Transverse colon (tissue), 4 donors: Measurements from ENCODE around the gene HSPA2. TPM values are rescaled to one million over a fixed set of nuclear protein-coding genes. Genes with fewer than 3 reads are reported as not detected.

ENCODE experiments used
- DNase-seq: peaks from one replicate; pipeline ENCODE4 v3.0.0-alpha.2; 2019
- H3K27ac ChIP-seq, 4 donors: fragments of 200-600 bp; sonication (generic); 2 replicates each; pipeline ENCODE4 v1.5.1; 2016 to 2018; ENCODE audit warnings: inconsistent platforms in 4 of 4
- H3K27me3 ChIP-seq: fragments of 200-600 bp; sonication (generic); 2 replicates; pipeline ENCODE4 v1.5.1; 2017; ENCODE audit warnings: inconsistent platforms
- H3K36me3 ChIP-seq, 4 donors: fragments of 200-600 bp; sonication (generic); 2 replicates each; pipeline ENCODE4 v1.5.1; 2017 to 2019; ENCODE audit warnings: inconsistent platforms in 4 of 4
- H3K4me1 ChIP-seq, 4 donors: fragments of 200-600 bp; sonication (generic); 2 replicates each; pipeline ENCODE4 v1.5.1; 2017 to 2020; ENCODE audit warnings: inconsistent platforms in 4 of 4
- H3K4me3 ChIP-seq, 4 donors: fragments of 200-600 bp; sonication (generic); 1 replicate in 1 of 4; 2 replicates in 3 of 4; pipeline versions ENCODE4 v1.5.1 to v1.6.1; 2017 to 2019; ENCODE audit warnings: inconsistent platforms in 4 of 4
- H3K9me3 ChIP-seq, 2 donors: fragments of 200-600 bp; sonication (generic); 2 replicates each; pipeline ENCODE4 v1.5.1; 2017 to 2019; ENCODE audit warnings: inconsistent platforms in 2 of 2
- EP300 ChIP-seq: sonication (generic); formaldehyde crosslinking; IDR thresholded peaks from one replicate; pipeline ENCODE4 v1.6.1; 2017; ENCODE audit warnings: antibody characterized with exemption, low read depth
- POLR2A ChIP-seq: fragments of 450-650 bp; IDR thresholded peaks from one replicate; pipeline ENCODE4 v1.6.1; 2016; ENCODE audit warnings: antibody characterized with exemption, mild to moderate bottlenecking, moderate library complexity
- POLR2AphosphoS5 ChIP-seq, 3 donors: sonication (generic); formaldehyde crosslinking; IDR thresholded peaks; one replicate each; pipeline ENCODE4 v1.6.1; 2016; ENCODE audit warnings: antibody characterized with exemption in 3 of 3
- WGBS, 2 donors: methylation state at CpG; one replicate each; pipeline ENCODE4 v1.1.5; 2018; ENCODE audit warnings: low coverage in 1 of 2; 5-methylcytosine and 5-hydroxymethylcytosine counted together
- in situ Hi-C, 4 donors: fragments of 200-750 bp; cut with MboI; loops; one replicate each; pipeline versions ENCODE4 v1.15.0 to v1.15.1; 2017; ENCODE audit warnings: low sequenced_read_pairs in 3 of 4, low pct_ligation_motif_present in 1 of 4, low pct_unique_long_range_greater_than_20kb in 1 of 4
- intact Hi-C: fragments of 100-400 bp; cut with DNase I; formaldehyde crosslinking; loops from one replicate; pipeline ENCODE4 v1.15.1; 2023; ENCODE audit warnings: low total_unique reads
- small RNA-seq, 4 donors: library from RNA; depleted of rRNA; stranded (forward); fragments of <200 nt; gene quantifications; one replicate each; pipeline ENCODE3, GENCODE V24; 2016
- total RNA-seq, 4 donors: library from RNA; depleted of rRNA; stranded (reverse); fragments of >200 nt; gene quantifications; one replicate each; pipeline ENCODE4 v1.1.0, GENCODE V29; 2016
- TF ChIP-seq, protein P1 (sequence below), 5 experiments: fragments of 200-600 bp in 3 of 5; fragments of 450-650 bp in 2 of 5; sonication (generic) in 3 of 5; IDR thresholded peaks; 1 replicate in 2 of 5; 2 replicates in 3 of 5; pipeline ENCODE4 v1.5.1; 2016 to 2017; ENCODE audit warnings: antibody characterized with exemption in 5 of 5, inconsistent platforms in 3 of 5, mild to moderate bottlenecking in 2 of 5, moderate library complexity in 1 of 5

The HSPA2 gene
- total RNA-seq, 4 donors from 2014 or later, result 28.1 to 61.5 (median 42.1) TPM

DNA sequence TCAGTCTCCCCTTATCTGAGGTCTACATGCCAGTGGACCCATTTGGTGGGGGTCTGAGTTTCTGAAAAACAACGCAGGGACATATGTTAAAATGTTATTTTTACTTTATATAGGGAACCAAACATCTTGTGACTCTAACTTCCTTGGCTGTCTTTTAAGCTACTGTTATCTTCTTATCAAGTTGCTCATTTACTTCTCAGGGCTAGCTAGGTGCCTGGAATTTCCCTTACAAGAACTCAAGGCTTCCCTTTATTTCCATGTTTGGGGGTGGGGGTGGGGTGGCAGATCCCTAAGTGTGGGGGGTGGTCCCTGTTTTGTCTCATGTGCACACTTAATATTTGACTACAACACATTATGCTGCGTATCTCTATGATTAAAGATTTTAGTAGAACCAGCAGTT lies 40.8 kb downstream of the HSPA2 start:
- TF ChIP-seq POLR2A, result no peak
- no peak for DNase-seq
- WGBS, 2 donors, result 51 to 82% methylated on average over 2 of the region's 2 CpGs
- Histone ChIP-seq H3K27ac (peak overlapping the region in 1 of 4 donors; percentile 7), H3K9me3 (no peaks in the 10 kb centered on the region), H3K4me1 (no peaks in the 10 kb centered on the region), H3K27me3 (no peaks in the 10 kb centered on the region), H3K36me3 (no peaks in the 10 kb centered on the region), H3K4me3 (no peak overlapping the region)
- in situ Hi-C loops (no loop called here), intact Hi-C loops (no loop called here)

DNA sequence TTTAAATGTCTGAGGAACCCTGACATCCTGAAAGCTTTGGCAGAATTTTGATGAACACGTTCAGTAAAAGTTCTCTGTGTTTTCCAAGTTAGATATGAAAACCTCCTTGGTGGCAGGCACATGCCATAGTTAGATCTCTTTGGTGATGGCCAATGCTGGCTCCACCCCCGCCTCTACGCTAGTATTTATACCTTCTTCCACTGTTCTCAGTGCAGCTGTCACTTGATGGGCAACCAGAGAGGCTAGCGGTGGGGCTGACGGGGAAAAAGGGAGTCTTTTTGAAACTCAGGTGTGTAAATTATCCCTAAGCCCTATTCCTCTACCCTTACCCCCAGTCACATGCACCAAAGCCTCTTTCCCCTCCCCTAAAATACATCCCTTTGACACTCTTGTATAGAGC lies 41.3 kb downstream of the HSPA2 start:
- intact Hi-C loops, result no loop called here
- H3K4me1 ChIP-seq, result no peaks in the 10 kb centered on the region
- DNase-seq, result no peak
- 68 to 100% methylated on average over 1 to 5 of the region's 5 CpGs for WGBS, 2 donors
- H3K27ac ChIP-seq, result no peak overlapping the region
- no peaks in the 10 kb centered on the region for H3K9me3 ChIP-seq
- H3K4me3 ChIP-seq, result no peak overlapping the region
- TF ChIP-seq POLR2A (no peak), EP300 (no peak), POLR2AphosphoS5 (IDR thresholded peaks at IDR 0.05) (no peak)
- TF ChIP-seq, protein P1, sequence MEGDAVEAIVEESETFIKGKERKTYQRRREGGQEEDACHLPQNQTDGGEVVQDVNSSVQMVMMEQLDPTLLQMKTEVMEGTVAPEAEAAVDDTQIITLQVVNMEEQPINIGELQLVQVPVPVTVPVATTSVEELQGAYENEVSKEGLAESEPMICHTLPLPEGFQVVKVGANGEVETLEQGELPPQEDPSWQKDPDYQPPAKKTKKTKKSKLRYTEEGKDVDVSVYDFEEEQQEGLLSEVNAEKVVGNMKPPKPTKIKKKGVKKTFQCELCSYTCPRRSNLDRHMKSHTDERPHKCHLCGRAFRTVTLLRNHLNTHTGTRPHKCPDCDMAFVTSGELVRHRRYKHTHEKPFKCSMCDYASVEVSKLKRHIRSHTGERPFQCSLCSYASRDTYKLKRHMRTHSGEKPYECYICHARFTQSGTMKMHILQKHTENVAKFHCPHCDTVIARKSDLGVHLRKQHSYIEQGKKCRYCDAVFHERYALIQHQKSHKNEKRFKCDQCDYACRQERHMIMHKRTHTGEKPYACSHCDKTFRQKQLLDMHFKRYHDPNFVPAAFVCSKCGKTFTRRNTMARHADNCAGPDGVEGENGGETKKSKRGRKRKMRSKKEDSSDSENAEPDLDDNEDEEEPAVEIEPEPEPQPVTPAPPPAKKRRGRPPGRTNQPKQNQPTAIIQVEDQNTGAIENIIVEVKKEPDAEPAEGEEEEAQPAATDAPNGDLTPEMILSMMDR (IDR thresholded peaks at IDR 0.05), result no peak
- H3K27me3 ChIP-seq, result no peaks in the 10 kb centered on the region
- no peaks in the 10 kb centered on the region for H3K36me3 ChIP-seq
- in situ Hi-C loops, result no loop called here

DNA sequence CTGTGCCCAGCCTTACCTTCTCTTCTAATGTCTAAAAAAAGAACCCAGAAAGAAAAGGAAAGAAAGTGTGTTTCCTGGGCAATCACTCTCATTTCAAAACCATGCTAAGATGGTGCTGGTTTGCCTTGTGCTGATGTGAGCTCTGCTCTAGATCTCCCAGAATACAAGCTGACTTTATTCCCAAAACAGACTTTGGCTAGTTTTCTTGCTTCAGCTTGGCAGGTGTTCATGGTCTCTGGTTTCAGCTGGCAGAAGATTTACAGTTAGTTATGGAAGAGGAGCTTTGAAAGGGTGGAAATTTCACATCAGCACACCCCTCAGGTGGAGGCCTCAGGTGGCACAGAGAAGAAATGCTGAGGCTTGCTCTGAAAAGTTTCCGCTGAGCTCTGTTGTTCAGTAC lies 43.6 kb downstream of the HSPA2 start:
- no peak for DNase-seq
- WGBS, 2 donors, result 96 to 100% methylated on average over 1 of the region's 1 CpG

DNA sequence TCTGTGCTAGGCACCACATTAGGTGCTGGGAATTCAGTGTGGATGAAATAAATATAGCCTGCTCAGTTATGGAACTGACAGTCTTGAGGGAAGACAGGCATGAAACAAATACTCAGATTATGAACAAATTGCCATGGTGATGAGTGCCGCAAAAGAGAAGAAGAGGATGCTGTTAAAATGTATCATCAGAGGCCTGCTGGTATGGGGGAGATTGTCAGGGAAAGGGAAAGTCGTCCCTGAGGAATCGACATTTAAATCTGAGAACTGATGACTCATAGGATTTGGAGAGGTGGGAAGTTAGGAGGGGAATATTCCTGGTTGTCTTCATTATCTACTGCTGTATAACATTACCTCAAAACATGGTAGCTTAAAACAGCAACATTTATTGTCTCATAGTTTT lies 51.3 kb downstream of the HSPA2 start:
- intact Hi-C loops, result no loop called here
- no peaks in the 10 kb centered on the region for H3K36me3 ChIP-seq
- no peak for DNase-seq
- H3K4me1 ChIP-seq, result no peaks in the 10 kb centered on the region
- no peak overlapping the region for H3K4me3 ChIP-seq
- 80 to 86% methylated on average over 2 to 3 of the region's 3 CpGs for WGBS, 2 donors
- H3K9me3 ChIP-seq, result no peaks in the 10 kb centered on the region
- H3K27me3 ChIP-seq, result no peaks in the 10 kb centered on the region
- TF ChIP-seq POLR2AphosphoS5 (IDR thresholded peaks at IDR 0.05) (no peak), EP300 (no peak), POLR2A (no peak)
- TF ChIP-seq, protein P1 (IDR thresholded peaks at IDR 0.05), result no peak
- in situ Hi-C loops, result no loop called here
- H3K27ac ChIP-seq, result no peak overlapping the region

More for the DNA sequence above, 43.6 kb downstream of the HSPA2 start:
- no peaks in the 10 kb centered on the region for H3K27me3 ChIP-seq
- in situ Hi-C loops, result no loop called here
- intact Hi-C loops, result no loop called here
- TF ChIP-seq POLR2A, result no peak
- no peak for TF ChIP-seq POLR2AphosphoS5 (IDR thresholded peaks at IDR 0.05)
- TF ChIP-seq, protein P1 (IDR thresholded peaks at IDR 0.05), result no peak
- no peak for TF ChIP-seq EP300
- peak overlapping the region in 3 of 4 donors; percentile 29 to 71 (median 29) for H3K27ac ChIP-seq
- no peaks in the 10 kb centered on the region for H3K4me1 ChIP-seq
- no peaks in the 10 kb centered on the region for H3K36me3 ChIP-seq
- H3K9me3 ChIP-seq, result no peaks in the 10 kb centered on the region
- no peak overlapping the region for H3K4me3 ChIP-seq

Small RNA genes lying within 50 kb of the gene (small RNA-seq; reads per million reads assigned to genes)
- 0 to 0.35 (median 0) reads per million in 4 donors for gene AL049869.4

Other genes starting within 250 kb of the HSPA2 start
- 1 to 10 TPM in 1 of 4 donors, under 1 TPM in 1, not detected in 2; 0.14 to 1.4 TPM for gene ESR2, start 246.4 kb upstream of the HSPA2 start, total RNA-seq
- gene MTHFD1, start 152.4 kb upstream of the HSPA2 start, total RNA-seq, result 10 to 100 TPM; 20.5 to 92.0 (median 37.7) TPM
- 1 to 10 TPM in 3 of 4 donors, under 1 TPM in 1; 1.00 to 5.2 (median 2.1) TPM for gene AKAP5, start 75.2 kb upstream of the HSPA2 start, total RNA-seq
- 10 to 100 TPM in 1 of 4 donors, 1 to 10 TPM in 3; 4.8 to 10.2 (median 5.6) TPM for gene ZBTB25, start 36.9 kb upstream of the HSPA2 start, total RNA-seq
- gene ZBTB1, start 36.0 kb upstream of the HSPA2 start, total RNA-seq, result 10 to 100 TPM; 18.3 to 51.4 (median 34.3) TPM
- 10 to 100 TPM in 1 of 4 donors, 1 to 10 TPM in 3; 2.4 to 11.2 (median 9.1) TPM for gene PPP1R36, start 9.2 kb downstream of the HSPA2 start, total RNA-seq
- gene PLEKHG3, start 163.7 kb downstream of the HSPA2 start, total RNA-seq, result 100 to 1,000 TPM in 2 of 4 donors, 10 to 100 TPM in 2; 58.1 to 273 (median 94.7) TPM